ENCODE data around the gene NF1. TPM values are rescaled to one million over a fixed set of nuclear protein-coding genes. Genes with fewer than 3 reads are reported as not detected.
"Not testable (repeated sequence)": the region's sequence is repeated elsewhere in the genome, so short reads cannot be mapped to it uniquely, and the experiment has no call there.

Gene NF1, protein sequence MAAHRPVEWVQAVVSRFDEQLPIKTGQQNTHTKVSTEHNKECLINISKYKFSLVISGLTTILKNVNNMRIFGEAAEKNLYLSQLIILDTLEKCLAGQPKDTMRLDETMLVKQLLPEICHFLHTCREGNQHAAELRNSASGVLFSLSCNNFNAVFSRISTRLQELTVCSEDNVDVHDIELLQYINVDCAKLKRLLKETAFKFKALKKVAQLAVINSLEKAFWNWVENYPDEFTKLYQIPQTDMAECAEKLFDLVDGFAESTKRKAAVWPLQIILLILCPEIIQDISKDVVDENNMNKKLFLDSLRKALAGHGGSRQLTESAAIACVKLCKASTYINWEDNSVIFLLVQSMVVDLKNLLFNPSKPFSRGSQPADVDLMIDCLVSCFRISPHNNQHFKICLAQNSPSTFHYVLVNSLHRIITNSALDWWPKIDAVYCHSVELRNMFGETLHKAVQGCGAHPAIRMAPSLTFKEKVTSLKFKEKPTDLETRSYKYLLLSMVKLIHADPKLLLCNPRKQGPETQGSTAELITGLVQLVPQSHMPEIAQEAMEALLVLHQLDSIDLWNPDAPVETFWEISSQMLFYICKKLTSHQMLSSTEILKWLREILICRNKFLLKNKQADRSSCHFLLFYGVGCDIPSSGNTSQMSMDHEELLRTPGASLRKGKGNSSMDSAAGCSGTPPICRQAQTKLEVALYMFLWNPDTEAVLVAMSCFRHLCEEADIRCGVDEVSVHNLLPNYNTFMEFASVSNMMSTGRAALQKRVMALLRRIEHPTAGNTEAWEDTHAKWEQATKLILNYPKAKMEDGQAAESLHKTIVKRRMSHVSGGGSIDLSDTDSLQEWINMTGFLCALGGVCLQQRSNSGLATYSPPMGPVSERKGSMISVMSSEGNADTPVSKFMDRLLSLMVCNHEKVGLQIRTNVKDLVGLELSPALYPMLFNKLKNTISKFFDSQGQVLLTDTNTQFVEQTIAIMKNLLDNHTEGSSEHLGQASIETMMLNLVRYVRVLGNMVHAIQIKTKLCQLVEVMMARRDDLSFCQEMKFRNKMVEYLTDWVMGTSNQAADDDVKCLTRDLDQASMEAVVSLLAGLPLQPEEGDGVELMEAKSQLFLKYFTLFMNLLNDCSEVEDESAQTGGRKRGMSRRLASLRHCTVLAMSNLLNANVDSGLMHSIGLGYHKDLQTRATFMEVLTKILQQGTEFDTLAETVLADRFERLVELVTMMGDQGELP (N-terminal part only)
- 59.3 and 79.7 TPM in 2 replicates for total RNA-seq (ENCODE audit: low replicate concordance)

DNA sequence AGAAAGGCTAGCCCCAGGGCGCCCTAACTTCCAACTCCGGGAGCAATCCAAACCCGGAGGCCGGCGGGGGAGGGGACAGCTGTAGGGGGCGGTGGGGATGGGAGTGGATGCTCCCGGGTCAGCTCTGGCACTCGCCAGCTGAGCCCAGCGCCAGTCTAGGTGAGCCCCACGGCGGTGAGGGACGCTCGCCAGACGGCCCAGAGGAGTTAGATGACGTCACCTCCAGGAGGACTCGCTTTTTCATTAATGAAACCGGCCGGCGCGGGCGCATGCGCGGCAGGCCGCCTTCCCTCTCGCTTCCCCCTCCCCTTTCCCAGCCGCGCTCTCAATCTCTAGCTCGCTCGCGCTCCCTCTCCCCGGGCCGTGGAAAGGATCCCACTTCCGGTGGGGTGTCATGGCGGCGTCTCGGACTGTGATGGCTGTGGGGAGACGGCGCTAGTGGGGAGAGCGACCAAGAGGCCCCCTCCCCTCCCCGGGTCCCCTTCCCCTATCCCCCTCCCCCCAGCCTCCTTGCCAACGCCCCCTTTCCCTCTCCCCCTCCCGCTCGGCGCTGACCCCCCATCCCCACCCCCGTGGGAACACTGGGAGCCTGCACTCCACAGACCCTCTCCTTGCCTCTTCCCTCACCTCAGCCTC lies at the start of gene NF1:
Gene NF1 (plus strand): TSS at position 378 of the 636 bp plus-strand sequence. CDS start 333 bp downstream, outside the sequence.
- peak; percentile 95 for DNase-seq (ENCODE audit: low read depth)
- peak within 1 kb of the TSS; percentile 88 for H3K4me3 ChIP-seq (ENCODE audit: low read depth, low read length)
- TF ChIP-seq, protein P1, sequence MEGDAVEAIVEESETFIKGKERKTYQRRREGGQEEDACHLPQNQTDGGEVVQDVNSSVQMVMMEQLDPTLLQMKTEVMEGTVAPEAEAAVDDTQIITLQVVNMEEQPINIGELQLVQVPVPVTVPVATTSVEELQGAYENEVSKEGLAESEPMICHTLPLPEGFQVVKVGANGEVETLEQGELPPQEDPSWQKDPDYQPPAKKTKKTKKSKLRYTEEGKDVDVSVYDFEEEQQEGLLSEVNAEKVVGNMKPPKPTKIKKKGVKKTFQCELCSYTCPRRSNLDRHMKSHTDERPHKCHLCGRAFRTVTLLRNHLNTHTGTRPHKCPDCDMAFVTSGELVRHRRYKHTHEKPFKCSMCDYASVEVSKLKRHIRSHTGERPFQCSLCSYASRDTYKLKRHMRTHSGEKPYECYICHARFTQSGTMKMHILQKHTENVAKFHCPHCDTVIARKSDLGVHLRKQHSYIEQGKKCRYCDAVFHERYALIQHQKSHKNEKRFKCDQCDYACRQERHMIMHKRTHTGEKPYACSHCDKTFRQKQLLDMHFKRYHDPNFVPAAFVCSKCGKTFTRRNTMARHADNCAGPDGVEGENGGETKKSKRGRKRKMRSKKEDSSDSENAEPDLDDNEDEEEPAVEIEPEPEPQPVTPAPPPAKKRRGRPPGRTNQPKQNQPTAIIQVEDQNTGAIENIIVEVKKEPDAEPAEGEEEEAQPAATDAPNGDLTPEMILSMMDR (IDR thresholded peaks at IDR 0.05; ENCODE audit: insufficient read depth, low read length), result no peak

DNA sequence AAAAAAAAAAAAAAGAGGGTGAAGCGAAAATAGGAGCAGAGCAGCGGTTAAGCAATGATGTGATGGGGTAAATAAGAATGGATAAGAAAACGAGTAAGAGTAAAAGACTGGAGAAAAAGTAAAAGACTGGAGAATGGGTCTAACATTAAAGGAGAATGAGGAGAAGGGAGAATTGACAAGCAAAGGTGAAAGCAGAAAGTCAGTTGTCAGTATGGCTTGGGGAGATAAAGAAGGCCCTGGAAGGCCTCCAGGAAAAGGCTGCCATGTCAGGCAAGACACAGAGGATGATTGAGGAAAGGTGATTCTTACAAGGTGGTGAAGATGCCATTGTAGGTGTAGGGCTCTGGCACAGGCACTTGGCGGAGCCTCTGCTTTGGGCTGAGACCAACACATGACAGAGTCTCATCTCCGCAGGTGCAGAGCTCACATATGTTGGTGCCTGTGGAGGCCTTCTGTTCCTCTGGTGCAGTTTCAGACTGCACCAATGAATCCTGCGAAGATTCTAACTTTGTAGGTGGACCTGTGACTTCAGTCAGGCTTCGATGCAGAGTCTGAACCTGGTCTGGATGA lies 47.8 kb upstream of the NF1 start:
- DNase-seq (ENCODE audit: low read depth); H3K4me3 ChIP-seq (ENCODE audit: low read depth, low read length): not testable (repeated sequence)

DNA sequence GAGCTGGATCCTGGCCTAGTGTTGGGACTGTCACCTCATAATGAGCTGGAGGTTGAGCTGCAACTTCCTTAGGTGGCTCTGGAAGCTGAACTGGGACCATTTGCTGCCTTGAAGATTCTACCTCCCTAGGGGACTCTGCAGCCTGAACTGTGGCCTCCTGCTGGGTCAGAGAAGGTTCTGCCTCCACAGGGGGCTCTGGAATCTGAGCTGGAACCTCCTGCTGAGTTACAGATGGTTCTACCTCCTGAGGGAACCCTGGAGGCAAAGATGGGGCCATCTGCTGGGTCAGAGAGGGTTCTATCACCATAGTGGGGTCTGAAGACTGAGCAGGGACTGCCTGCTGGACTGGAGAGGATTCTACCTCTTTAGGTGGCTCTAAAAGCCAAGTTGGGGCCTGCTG lies 46.6 kb upstream of the NF1 start:
- TF ChIP-seq, protein P1 (IDR thresholded peaks at IDR 0.05; ENCODE audit: insufficient read depth, low read length), result no peak
- no peak for DNase-seq (ENCODE audit: low read depth)
- H3K4me3 ChIP-seq (ENCODE audit: low read depth, low read length), result no peak overlapping the region

DNA sequence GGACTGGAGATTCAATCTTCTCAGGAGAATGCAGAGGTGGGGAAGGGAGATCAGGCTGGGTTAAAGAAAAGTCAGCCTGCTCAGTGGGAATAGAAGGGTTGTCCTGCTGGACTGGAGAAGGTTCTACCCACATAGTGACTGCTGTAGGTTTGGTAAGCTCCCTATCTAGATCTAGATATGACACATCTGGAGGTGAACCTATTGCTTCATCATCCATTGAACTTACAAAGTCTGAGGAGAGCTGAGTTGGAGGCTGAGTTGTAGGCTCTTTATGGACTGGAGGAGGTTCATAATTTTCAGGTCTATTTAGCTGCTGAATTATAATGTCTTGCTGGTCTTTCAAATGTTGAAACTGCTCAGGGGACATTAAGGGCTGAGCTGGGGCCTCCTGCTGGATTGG lies 46.0 kb upstream of the NF1 start:
- TF ChIP-seq, protein P1 (IDR thresholded peaks at IDR 0.05; ENCODE audit: insufficient read depth, low read length), result no peak
- peak; percentile 68 for DNase-seq (ENCODE audit: low read depth)
- H3K4me3 ChIP-seq (ENCODE audit: low read depth, low read length), result no peak overlapping the region

DNA sequence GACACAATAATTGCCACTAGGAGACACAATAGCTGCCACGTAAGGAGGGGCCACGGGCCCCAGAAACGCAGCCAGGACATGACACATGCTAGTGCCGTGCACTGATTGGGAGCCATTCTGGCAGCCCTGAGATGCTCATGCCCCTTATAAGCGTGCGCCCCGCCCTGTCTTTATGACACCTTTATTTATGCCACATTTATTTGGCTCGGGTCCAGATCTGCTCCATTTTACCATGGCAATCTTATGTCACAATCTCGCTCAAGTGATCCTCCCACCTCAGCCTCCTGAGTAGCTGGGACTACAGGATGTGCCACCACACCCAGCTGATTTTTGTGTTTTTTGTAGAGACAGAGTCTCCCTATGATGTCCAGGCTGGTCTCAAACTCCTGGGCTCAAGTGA lies 43.8 kb upstream of the NF1 start:
- no peak for DNase-seq (ENCODE audit: low read depth)
- TF ChIP-seq, protein P1 (IDR thresholded peaks at IDR 0.05; ENCODE audit: insufficient read depth, low read length), result no peak
- no peak overlapping the region for H3K4me3 ChIP-seq (ENCODE audit: low read depth, low read length)

DNA sequence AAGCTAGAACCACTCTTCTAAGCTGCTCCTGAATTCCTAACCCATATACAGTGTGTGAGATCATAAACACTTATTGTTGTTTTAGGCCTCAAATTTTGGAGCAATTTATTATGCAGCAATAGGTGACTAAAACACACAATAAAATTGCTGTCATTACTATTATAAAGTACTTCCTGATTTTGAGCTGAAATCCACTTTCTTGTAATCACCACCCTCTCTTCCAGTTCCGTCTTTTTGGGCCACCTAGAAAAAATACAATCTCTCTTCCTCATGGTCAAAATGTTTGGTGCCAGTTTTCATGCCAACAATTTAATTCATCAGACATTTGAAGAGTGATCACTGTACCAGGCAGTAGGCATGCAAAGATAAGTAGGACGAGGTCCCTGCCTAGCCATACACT lies 43.3 kb upstream of the NF1 start:
- TF ChIP-seq, protein P1 (IDR thresholded peaks at IDR 0.05; ENCODE audit: insufficient read depth, low read length), result no peak
- H3K4me3 ChIP-seq (ENCODE audit: low read depth, low read length), result peak overlapping the region; percentile 2
- DNase-seq (ENCODE audit: low read depth), result peak; percentile 11
